ENCODE data around the gene ALDOC.
"Not testable (repeated sequence)": the region's sequence is repeated elsewhere in the genome, so short reads cannot be mapped to it uniquely, and the experiment has no call there.

The ALDOC gene

DNA sequence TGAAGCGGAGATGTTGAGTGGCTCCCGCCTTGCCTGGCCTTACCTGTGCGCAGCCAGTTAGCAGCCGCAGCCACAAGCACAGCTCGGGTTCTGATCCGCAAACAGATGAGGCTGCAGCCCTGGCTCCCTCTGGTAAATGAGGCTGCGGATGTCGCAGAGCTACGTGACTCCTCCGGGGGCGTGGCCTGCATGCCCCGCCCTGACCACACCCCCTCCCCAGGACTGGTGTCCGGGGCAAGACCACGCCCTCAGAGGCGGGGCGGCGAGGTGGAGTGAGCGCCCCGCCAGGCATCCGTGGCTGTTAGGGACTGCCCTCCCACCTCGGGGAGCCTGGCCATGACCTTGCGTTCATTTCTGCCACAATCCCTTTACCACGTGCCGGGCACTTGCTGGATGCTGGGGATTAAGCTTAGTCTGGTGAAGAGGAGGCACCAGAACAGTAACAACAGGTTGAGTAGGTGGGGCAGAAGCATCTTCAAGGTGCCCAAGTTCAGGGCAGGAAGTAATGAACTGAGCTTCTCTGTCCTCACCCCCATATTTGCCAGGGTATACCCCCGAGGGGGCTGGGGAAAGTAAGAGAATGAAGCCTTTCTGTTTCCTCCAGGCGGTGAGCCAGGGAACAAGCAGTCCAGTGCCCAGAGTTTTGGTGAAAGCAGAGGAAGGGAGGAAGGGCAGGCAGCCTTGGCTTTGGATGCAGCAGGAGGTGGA is at the start of gene ALDOC:
Gene ALDOC, minus strand, starts transcription at position 138 of the 708 bp plus-strand sequence. CDS start 1,363 bp downstream, outside the sequence.
- peak; percentile 92 for DNase-seq

DNA sequence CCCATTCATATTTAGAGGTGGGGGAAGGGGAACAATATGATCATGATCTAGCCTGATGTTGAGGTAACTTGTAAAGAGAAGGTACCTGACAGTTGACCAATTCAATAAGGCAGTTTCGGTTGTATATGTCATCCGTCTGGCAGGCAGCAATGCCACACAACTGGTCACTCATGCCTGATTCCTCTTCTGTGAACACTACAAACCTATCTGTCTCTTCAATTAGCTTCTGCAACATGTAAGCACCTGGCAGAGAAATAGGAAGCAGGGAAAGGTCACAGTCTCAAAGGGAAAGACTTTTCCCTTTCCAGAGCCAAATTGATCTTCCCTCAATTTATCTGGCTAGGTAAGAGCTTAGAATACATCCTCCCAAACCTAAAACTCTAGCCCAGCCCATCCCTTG is 47.5 kb upstream of the ALDOC start:
- DNase-seq = no peak

GRCh38 chr17:28623696-28624095 is 47.0 kb upstream of the ALDOC start:
- DNase-seq = no peak

DNA sequence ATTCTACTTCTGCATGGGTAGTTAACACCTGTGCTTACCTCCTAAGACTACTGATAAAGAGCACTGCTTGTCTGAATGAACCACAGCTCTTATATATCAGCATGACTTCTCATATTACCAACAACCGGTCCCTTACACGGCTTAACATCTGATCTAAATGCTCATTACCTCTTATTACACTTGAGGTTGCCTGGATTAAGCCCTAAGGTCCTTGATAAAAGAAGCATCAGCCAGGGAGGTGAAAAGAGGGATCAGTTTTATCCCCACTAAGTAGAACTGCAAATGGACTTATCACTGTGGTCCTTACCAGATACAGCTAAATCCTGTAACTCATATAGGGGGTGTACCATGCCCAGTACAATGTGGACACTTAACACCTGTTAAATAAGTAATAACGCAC is 45.5 kb upstream of the ALDOC start:
- no peak for DNase-seq

DNA sequence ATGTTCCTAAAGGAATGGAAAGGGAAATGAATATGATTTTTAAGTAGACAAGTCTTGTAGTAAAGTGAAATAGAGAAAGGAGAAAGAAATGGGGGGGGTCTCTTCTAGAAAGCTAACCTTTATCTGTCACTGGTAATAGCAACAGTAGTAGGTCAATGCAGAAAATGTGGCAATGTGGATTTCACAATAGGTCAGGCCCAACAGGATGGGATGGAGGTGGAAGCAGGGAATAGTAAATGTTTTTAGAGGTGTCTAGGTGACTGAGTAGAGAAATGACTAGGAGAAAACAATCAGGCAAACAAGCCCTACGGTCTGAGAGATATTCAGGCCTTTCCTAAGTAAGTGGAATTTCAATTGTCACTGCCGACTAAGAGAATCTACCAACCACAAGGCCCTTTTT is 43.3 kb upstream of the ALDOC start:
- no peak for DNase-seq

DNA sequence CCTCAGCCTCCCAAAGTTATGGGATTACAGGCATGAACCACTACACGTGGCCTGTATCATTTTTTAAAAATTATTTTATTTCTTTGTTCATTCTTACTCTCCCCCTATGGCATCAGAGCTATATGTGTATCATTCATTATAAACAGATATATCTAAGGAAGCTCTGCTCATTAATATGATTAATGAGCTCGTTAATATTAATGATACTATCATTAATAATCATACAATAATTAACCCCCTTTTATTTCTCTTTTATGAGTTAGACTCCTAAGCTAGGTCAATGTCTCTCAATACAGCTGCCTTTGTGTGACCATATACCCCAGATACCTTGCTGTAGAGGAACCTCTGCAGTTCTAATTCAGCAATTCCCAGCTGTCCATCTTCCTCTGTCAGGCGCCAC is 41.8 kb upstream of the ALDOC start:
- DNase-seq = no peak

DNA sequence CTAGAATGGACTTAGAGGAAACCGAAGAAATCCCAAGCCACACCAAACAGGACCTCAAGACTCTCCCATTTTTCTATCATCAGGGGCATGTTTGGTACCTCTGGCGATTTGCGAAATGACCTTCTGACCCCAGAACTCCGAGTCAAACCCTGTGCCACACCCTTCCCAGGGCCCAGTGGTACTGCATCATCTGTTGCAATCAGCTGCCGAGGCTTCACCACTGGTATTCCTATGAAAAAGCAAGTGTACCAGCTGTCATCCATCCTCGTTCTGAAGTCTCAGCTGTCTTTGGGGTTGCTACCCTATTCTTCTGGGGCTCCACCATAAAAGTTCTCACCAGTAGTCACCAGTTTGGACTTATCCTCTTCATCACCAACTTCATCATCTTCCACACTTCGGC is 39.6 kb upstream of the ALDOC start:
- DNase-seq = no peak

DNA sequence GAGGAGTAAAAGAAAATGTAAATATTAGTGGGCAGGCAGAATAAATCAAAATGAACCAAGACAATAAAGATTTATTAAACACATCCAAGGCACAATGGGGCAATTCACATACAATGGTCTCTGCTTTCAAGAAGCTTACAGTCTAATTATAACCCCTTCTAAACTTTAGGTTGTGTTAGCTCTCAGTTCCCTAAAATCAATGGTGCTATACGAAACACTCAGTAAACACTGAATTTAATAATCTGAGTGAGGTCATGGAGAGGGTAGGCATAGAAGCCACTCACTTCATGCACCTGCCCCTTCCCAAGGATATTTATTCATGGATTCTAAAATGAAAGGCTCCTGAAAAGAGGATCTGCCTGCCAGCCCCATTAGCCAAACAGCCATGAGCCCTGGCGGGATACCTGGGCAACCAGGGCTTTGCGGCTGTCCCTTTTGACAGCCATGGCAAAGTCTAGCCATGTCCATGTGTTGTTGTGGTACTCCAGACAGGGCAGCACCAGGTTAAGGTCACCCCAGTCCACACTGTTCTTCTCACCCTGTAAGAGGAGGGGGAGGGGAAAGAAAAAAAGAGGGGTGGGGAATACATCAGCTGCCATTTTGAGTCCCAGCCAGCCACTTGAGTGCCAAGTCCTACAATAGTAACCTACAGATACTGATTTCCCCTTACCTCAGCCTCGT is 38.7 kb upstream of the ALDOC start:
- DNase-seq = no peak

DNA sequence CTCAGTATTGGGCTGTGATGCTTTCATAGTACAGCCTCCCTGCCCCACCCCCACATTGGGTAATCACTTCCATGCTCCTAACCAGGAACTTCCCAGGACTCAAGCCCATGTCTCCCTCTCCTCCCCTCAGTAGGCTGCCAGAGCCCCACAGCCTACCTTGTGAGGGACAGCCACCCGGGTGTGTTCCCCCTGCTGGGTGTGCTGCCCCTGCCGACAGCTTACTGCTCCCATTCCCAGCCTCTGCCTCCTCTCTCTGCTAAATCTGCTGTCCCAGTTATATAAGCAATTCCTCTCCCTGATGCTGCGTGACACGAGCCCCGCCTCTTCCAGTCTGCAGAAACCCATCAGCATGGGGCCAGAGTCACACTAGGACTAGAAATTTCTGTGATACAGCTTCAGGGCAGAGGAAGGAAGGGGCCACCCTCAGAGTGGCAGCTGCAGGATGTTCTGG is 37.3 kb upstream of the ALDOC start, which contains the start of gene RSKR:
Gene RSKR, minus strand, starts transcription at position 255 of the 451 bp plus-strand sequence. Its CDS starts 24 bp downstream, at position 231.
- no peak for DNase-seq

DNA sequence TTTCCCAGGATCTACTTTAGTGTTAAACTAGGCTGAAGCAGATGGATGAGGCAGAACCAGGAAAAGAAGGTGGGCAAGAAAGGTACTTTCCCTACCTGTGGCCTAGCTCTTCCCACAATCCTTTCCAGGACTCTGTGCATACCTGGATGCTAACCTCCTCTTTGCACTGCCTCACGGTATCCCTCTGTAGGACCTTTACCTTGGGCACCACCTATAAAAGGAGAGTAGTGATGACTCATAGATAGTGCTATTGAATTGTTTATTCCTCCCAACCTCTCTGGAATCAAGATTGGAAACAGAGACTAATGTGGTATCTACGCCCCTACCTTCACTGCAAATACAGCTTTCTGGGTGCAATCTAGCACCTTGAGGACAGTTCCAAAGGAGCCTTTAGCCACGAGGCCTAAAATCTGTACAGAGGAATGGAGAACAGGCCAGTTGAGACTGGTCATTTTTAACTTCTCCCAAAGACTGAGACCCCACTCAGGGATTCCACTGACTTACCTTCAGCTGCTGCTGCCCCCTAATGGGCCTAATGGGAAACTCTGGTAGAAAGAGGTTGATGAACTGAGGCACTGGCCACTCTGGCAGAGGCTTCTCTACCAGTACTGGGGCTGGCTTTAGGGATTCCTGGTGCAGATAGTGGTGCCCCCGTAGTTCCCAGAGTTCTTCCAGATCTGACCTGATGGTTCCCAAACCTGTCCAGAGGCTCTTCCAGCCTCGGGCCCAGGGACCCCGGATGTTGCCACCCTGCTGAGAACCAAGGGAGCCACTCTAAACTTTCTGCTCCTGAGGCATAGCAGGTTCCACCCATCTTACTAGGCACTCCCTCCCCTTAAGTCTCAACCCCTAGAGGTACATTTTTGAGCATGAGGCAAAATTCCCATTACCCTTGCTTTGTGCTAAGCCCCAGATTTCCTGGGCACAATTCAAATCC is 36.5 kb upstream of the ALDOC start:
- DNase-seq = peak; percentile 26

DNA sequence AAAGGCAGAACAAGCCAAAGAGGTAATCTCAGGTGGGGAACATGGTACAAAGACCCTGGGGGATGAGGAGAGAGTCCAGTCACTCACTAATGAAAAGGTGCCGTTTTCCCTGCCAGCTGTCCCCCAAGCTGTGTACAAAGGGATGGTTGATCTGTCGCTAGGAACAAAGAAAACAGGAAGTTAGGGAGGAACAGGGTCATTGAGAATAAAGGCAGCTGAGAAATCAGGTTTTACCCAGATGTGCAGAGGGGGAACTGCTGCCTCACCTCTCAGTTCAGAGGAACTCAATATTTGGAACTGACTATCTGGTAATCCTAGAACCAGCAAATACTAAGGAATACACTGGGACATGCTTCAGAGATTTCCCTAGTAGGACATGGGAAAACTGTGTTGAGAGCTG is 35.8 kb upstream of the ALDOC start:
- DNase-seq = no peak

GRCh38 chr17:28610376-28610775 is 33.7 kb upstream of the ALDOC start:
- no peak for DNase-seq

DNA sequence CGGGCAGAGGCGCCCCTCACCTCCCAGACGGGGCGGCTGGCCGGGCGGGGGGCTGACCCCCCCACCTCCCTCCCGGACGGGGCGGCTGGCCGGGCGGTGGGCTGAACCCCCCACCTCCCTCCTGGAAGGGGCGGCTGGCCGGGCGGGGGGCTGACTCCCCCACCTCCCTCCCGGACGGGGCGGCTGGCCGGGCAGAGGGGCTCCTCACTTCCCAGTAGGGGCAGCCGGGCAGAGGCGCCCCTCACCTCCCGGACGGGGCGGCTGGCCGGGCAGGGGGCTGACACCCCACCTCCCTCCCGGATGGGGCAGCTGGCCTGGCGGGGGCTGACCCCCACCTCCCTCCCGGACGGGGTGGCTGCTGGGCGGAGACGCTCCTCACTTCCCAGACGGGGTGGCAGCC is 27.3 kb upstream of the ALDOC start:
- DNase-seq = not testable (repeated sequence)

- peak; percentile 86 for DNase-seq
Observed at GRCh38 chr17:28599311-28600184, 22.9 kb upstream of the ALDOC start.

DNA sequence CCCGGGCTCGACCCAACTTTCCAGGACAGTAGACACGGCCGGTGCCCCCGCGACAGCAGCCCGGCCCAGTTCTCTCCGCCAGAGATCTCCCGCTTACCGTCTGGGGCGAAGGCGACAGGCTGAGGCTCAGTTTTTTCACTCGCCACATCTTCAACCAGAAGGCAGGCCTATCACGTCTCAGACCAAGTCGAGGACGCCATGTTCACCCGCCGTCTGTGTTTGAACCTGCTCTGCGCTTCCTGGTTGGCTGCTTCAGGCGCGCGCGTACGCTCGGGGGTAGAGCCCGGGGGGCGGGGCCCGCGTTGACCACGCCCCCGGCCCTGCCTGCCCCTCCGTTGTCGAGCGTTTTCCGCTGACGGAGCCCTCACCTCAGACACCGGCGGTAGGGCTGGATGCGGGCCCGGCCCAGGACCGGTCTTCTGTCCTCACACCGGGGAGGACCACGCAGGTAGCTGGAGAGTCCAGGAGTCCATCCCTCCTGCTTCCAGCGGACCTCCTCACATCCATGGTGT is 22.2 kb upstream of the ALDOC start, which contains the start of gene SPAG5:
Gene SPAG5, minus strand, starts transcription at position 227 of the 512 bp plus-strand sequence. Its CDS starts 79 bp downstream, at position 148.
- DNase-seq = peak; percentile 89

GRCh38 chr17:28598389-28598788 is 21.7 kb upstream of the ALDOC start:
- peak; percentile 3 for DNase-seq

DNA sequence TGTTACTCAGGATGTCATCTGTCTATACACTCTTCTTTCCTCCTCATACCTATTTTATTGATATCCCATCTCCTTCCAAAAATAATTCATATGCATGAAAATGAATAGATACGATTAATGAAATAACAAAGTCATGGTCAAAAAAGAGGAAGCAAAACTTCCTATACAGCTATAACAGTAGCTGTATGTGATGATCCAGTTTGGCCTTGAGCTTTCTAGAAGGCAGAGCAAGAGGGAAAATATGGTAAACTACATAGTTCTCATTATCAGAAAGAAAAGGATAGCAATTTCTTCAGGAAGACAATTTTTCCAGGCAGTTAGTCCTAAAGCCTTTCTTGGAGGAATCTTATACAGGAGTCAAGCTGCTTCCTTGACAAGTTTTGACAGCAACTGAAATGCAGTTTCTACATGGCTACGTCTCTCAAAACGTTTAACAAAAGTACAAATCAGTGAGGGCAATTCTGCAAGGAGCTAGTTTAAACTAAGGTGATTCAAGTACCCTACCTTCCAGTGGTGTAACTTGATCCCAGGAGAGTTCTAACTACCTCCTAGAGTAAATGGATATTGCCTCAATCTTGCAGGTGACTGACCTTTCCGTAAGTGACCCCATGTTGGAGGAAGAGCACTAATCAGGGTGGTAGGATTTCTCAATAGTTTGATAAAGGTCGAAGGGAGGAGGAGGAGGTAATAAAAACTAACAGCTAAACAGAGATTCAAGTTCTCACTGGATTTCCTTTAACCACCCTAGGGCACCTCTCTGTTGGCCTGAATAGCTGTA is 21.1 kb upstream of the ALDOC start:
- DNase-seq = no peak

DNA sequence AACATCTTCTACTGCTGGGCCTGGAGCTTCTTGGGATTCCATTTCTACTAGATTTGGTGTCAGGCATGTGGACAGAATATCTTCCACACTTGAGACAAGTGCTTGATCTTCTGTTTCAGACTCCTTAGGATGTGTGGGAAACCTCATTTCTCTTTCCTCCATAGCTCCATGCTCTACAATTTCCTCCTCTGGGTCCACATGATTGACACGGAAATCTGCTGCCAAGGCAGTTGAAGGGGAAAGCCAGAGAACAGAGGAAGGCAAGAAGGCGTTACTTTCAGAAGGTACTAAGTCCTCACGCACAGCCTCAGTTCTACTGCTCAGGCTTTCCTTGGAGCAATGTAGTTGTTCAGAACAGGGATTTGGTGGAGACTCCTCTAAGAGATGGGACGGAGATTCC is 15.6 kb upstream of the ALDOC start:
- DNase-seq = no peak

DNA sequence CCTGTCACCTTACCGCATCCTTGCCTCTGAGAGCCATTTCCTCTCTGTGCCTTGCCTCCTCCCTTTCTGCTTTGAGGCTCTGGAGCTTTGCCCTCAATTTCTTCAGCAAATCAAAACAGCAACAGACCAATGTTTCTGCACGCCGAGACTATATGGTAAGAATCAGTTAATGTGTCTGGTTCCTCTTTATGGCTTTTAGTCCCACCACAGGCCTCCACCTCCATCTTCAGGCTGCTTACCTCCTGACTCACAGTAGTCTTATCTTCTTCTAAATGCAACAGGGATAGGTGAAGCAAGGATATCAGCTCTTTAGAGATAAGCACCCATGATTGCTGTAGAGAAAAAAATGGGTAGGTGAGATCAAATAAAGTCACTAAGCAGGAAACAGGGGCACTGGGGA is 9.2 kb upstream of the ALDOC start:
- DNase-seq = no peak

- no peak for DNase-seq
Observed at GRCh38 chr17:28584434-28584833, 7.7 kb upstream of the ALDOC start.

GRCh38 chr17:28582513-28582912 is 5.8 kb upstream of the ALDOC start:
- no peak for DNase-seq
